Measurements from ENCODE around the gene CD164.

Gene CD164

DNA sequence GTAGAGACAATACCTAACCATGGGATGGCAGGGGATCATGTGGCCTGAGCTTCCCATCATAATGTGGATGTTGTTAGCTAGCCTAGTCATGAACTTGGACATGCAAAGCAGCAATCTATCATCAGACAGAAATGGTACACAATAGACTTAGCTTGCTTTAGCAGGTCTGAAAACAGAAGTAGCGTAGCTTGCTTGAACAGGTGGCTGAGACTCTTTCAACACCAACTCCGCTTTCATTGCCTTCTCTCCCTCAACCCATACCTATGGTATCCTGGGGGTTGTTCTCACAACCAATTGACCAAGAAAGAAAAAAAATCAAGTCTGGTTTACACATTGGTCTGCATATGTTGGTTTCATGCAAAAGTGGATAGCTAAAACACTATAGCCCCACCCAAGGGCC is 23.0 kb downstream of the CD164 start:
- TF ChIP-seq EZH2phosphoT487 (conservative IDR thresholded peaks at IDR 0.05; ENCODE audit: low read length): no peak
- TF ChIP-seq, protein P1, sequence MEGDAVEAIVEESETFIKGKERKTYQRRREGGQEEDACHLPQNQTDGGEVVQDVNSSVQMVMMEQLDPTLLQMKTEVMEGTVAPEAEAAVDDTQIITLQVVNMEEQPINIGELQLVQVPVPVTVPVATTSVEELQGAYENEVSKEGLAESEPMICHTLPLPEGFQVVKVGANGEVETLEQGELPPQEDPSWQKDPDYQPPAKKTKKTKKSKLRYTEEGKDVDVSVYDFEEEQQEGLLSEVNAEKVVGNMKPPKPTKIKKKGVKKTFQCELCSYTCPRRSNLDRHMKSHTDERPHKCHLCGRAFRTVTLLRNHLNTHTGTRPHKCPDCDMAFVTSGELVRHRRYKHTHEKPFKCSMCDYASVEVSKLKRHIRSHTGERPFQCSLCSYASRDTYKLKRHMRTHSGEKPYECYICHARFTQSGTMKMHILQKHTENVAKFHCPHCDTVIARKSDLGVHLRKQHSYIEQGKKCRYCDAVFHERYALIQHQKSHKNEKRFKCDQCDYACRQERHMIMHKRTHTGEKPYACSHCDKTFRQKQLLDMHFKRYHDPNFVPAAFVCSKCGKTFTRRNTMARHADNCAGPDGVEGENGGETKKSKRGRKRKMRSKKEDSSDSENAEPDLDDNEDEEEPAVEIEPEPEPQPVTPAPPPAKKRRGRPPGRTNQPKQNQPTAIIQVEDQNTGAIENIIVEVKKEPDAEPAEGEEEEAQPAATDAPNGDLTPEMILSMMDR (IDR thresholded peaks at IDR 0.05; ENCODE audit: insufficient read depth, low read length, poor library complexity, severe bottlenecking): no peak
- Histone ChIP-seq H3K27ac (ENCODE audit: low read depth, low read length) (no peak overlapping the region), H3K36me3 (ENCODE audit: low read length) (peaks cover 24% of the 10 kb centered on the region), H3K4me3 (ENCODE audit: insufficient read depth, low read length, poor library complexity, severe bottlenecking) (no peak overlapping the region), H3K27me3 (ENCODE audit: low read length) (no peaks in the 10 kb centered on the region), H3K9me3 (ENCODE audit: insufficient read depth, low read length) (no peaks in the 10 kb centered on the region), H2AFZ (ENCODE audit: low read depth, low read length, severe bottlenecking) (no peak overlapping the region), H4K20me1 (ENCODE audit: low read depth, low read length) (no peaks in the 10 kb centered on the region), H3F3A (ENCODE audit: insufficient read depth) (no peaks in the 10 kb centered on the region), H3K9me2 (replicated peaks; ENCODE audit: insufficient read depth, low read length) (no peaks in the 10 kb centered on the region), H3K4me2 (ENCODE audit: low read depth, low read length, poor library complexity, severe bottlenecking) (no peak overlapping the region), H3K79me2 (ENCODE audit: insufficient read depth, low read length) (no peaks in the 10 kb centered on the region), H3K9ac (ENCODE audit: low read length) (no peak overlapping the region)

DNA sequence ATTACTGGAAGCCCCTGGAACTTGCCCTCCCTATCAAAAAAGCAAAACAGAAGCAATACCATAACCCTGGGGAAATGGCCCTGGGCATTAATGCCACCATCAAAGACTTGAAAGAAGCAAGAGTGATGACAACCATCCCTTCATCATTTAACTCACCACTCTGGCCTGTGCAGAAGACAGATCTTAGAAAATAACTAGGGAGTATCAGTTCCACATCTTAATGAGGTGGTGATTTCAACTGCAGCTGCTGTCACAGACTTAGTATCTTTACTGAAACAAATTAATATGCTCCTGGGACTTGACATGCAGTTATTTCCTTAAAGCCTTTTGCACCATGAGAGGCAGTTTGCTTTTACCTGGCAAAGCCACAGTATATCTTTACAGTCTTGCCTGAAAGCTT is 24.1 kb downstream of the CD164 start:
- H4K20me1 ChIP-seq (ENCODE audit: low read depth, low read length): no peaks in the 10 kb centered on the region
- no peaks in the 10 kb centered on the region for H3K9me3 ChIP-seq (ENCODE audit: insufficient read depth, low read length)
- H3K36me3 ChIP-seq (ENCODE audit: low read length): peaks cover 27% of the 10 kb centered on the region
- no peaks in the 10 kb centered on the region for H3K79me2 ChIP-seq (ENCODE audit: insufficient read depth, low read length)
- TF ChIP-seq, protein P1 (IDR thresholded peaks at IDR 0.05; ENCODE audit: insufficient read depth, low read length, poor library complexity, severe bottlenecking): no peak
- TF ChIP-seq EZH2phosphoT487 (conservative IDR thresholded peaks at IDR 0.05; ENCODE audit: low read length): no peak
- H3F3A ChIP-seq (ENCODE audit: insufficient read depth): no peaks in the 10 kb centered on the region
- H3K4me3 ChIP-seq (ENCODE audit: insufficient read depth, low read length, poor library complexity, severe bottlenecking): no peak overlapping the region
- H3K4me2 ChIP-seq (ENCODE audit: low read depth, low read length, poor library complexity, severe bottlenecking): no peak overlapping the region
- H2AFZ ChIP-seq (ENCODE audit: low read depth, low read length, severe bottlenecking): no peak overlapping the region
- H3K27me3 ChIP-seq (ENCODE audit: low read length): no peaks in the 10 kb centered on the region
- H3K9ac ChIP-seq (ENCODE audit: low read length): no peak overlapping the region
- no peak overlapping the region for H3K27ac ChIP-seq (ENCODE audit: low read depth, low read length)
- no peaks in the 10 kb centered on the region for H3K9me2 ChIP-seq (replicated peaks; ENCODE audit: insufficient read depth, low read length)

DNA sequence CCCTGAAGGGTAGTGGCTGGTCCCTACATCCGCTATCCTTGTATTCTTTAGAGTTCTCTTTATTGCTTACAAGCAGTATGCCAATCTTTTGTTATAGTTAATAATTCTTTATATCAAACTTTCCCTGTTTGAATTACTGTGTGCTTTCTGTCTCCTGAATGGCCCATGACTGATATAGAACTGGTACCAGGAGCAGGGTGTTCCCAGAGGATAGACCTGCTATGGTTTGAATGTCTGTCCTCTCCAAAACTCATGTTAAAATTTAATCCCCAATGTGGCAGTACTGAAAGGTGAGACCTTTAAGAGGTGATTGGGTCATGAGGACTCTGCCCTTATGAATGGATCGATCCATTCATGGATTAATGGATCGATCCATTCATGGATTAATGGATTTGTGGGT is 26.0 kb downstream of the CD164 start:
- H3K27me3 ChIP-seq (ENCODE audit: low read length): no peaks in the 10 kb centered on the region
- H3K9me3 ChIP-seq (ENCODE audit: insufficient read depth, low read length): no peaks in the 10 kb centered on the region
- H3K4me3 ChIP-seq (ENCODE audit: insufficient read depth, low read length, poor library complexity, severe bottlenecking): no peak overlapping the region
- no peaks in the 10 kb centered on the region for H3K79me2 ChIP-seq (ENCODE audit: insufficient read depth, low read length)
- H3K27ac ChIP-seq (ENCODE audit: low read depth, low read length): no peak overlapping the region
- no peaks in the 10 kb centered on the region for H3F3A ChIP-seq (ENCODE audit: insufficient read depth)
- H4K20me1 ChIP-seq (ENCODE audit: low read depth, low read length): no peaks in the 10 kb centered on the region
- H3K9me2 ChIP-seq (replicated peaks; ENCODE audit: insufficient read depth, low read length): no peaks in the 10 kb centered on the region
- no peak overlapping the region for H3K9ac ChIP-seq (ENCODE audit: low read length)
- H3K36me3 ChIP-seq (ENCODE audit: low read length): peaks cover 17% of the 10 kb centered on the region; the same call in 1 of the 2 replicates
- no peak overlapping the region for H2AFZ ChIP-seq (ENCODE audit: low read depth, low read length, severe bottlenecking)
- TF ChIP-seq EZH2phosphoT487 (conservative IDR thresholded peaks at IDR 0.05; ENCODE audit: low read length): no peak
- TF ChIP-seq, protein P1 (IDR thresholded peaks at IDR 0.05; ENCODE audit: insufficient read depth, low read length, poor library complexity, severe bottlenecking): no peak
- no peak overlapping the region for H3K4me2 ChIP-seq (ENCODE audit: low read depth, low read length, poor library complexity, severe bottlenecking)

Data from SU-DHL-6 (cell line).